Skeletal muscle cell (primary cell): Measurements from ENCODE around the gene SLF2.

Source experiments
- DNase-seq: peaks from one replicate; pipeline ENCODE4 v3.0.0-alpha.2; 2010; ENCODE audit warnings: low read depth
- H3K4me3 ChIP-seq: 2 replicates; pipeline ENCODE4 v1.5.1; 2011; ENCODE audit warnings: low read depth, mild to moderate bottlenecking, control low read depth, low read length, moderate library complexity

SLF2 gene

GRCh38 chr10:101005869-101006567, 93.3 kb downstream of the SLF2 start:
- no peak for DNase-seq
- H3K4me3 ChIP-seq: no peak overlapping the region

- DNase-seq: no peak
- H3K4me3 ChIP-seq: no peak overlapping the region
Observed at GRCh38 chr10:101006593-101007098, 93.9 kb downstream of the SLF2 start.

DNA sequence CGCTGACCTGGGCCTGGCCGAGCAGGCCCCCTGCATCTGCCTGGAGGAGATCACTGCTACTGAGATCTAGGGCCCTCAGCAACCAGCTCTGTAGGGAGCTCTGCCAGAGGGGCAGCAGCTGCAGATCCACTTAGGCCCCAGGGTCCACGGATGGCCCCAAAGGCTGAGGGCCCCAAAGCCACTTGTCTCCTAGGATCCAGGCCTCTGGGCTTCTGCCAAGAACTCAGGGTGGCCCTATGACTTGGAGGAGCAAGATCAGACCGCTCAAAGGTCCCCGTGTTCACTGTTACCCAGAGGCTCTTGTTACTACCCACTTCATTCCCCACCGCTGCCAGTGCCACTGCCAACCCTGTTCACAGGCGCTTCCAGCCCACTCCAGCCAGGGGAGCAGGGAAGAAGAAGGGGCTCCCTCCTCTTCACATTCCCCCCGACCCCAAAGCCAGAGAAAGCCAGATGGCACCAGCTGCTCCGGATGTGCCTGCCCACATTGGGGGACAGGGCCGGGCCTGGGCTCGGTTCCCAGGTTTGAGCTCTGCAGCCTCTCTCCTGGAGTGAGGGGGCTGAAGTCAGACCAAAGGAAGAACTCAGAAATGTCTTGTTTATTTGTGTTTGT, 94.4 kb downstream of the SLF2 start:
- DNase-seq: no peak
- H3K4me3 ChIP-seq: no peak overlapping the region

DNA sequence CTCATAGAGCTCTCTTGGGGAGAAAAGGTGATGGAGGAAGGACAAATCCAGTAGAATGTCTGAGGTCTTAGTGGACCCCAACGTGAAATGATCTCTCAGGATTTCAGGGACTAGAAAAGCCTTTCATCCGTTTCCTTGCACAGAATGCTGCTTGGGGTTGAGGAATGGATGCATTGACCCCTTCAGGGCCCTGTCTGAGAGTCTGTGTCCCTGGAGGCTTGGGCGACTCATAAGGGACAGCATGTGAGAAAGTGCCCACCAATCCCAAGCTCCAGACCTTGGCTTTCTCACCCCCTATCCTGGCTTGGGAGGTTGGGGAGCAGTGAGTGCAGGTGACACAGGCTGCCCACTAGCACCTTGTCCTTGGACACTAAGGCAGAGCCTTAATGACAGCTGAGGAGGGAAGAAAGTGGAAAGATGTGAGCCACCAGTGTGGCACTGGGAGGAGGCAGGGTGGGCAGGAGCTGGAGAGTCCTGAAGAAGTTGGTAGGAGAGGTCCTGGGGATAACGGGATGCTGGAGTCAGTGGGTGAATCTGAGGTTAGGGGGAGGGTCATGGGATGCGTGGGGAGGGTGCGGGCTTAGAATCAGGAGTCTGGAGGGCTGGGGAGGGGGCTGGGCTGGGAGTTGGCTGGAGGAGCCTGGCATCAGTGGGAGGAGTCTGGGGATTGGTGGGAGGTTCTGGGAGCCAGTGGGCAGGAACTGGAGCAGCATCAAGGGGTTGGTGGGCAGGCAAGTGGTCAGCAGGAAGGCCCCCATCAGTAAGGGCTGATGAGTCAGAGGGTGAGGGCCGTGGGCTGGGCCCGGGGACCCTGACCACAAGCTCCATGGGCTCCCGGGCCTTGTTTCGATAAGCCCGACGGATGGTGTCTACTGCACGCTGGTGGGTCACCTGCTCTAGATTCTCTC, 95.4 kb downstream of the SLF2 start:
- no peak overlapping the region for H3K4me3 ChIP-seq
- no peak for DNase-seq

DNA sequence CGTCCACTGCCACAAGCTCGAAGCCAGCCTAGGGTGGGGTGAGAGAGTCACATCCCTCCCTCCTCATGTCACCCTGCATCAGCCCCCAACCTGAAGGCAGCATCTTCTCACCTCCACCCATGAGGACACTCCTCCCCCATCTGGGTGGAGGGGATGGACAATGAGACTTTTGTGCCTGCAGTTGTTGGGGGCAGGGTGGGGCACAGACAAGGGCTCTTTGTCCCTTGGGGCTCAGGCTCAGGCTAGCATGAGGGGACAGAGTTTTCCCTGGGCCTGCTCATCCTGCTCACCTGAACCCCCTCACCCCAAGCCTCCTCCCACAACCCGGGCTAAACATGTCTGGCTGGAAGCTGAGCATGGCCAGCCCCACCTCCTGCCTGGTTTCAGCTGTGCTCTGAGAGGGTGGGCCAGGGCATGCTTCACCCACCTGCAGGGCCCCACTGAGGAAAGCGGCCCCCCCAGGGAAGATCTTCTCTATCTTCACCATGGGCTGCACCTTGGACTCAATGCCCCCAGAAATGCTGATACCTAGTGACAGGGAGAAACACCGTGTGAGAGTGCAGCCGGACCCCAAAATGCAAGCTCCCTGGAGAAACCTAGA, 96.2 kb downstream of the SLF2 start:
- no peak overlapping the region for H3K4me3 ChIP-seq
- DNase-seq: no peak

GRCh38 chr10:101010329-101010728, 97.6 kb downstream of the SLF2 start:
- no peak for DNase-seq
- no peak overlapping the region for H3K4me3 ChIP-seq

DNA sequence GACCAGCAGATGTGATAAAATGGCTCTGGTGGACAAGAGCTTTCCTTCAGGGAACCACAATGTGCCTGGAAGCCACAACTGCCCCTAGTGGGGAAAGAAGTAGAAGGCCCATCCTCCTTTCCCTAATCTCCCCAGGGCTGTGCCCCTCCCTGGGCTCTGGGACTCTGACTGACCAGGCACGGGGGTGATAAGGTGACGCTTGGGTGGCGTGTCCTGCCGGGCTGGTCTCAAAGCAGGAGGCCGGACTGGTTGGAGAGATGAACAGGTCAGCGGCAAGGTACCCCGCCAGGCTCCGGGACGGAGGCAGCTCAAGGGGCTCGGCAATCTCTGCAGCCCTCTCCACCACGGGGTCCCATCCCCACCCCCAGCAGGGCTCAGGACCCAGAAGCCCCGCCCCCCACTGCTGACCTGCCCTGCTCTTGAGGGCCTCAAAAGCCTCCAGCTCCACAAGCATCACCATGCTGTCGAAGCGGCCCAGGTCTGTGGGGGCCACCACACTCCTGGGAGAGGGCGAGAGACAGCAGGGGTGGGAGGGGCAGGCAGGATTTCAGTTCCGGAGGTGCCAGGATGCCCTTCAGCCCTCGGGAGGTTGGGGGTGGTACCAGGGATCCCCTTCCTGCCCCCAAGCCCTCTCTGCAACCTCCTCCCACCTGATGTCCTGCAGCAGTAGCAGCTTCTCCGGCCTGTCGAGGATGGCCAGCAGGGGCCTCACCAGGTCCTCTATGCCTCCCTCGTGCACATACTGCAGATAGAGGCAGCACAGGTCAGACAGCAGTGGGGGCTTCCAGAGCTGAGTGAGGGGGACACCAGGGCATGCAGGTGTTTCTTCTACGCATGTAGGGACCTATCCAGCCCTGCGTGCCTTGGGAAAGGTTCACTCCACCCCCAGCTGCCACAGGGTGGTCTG, 99.0 kb downstream of the SLF2 start:
- DNase-seq: no peak
- no peak overlapping the region for H3K4me3 ChIP-seq

DNA sequence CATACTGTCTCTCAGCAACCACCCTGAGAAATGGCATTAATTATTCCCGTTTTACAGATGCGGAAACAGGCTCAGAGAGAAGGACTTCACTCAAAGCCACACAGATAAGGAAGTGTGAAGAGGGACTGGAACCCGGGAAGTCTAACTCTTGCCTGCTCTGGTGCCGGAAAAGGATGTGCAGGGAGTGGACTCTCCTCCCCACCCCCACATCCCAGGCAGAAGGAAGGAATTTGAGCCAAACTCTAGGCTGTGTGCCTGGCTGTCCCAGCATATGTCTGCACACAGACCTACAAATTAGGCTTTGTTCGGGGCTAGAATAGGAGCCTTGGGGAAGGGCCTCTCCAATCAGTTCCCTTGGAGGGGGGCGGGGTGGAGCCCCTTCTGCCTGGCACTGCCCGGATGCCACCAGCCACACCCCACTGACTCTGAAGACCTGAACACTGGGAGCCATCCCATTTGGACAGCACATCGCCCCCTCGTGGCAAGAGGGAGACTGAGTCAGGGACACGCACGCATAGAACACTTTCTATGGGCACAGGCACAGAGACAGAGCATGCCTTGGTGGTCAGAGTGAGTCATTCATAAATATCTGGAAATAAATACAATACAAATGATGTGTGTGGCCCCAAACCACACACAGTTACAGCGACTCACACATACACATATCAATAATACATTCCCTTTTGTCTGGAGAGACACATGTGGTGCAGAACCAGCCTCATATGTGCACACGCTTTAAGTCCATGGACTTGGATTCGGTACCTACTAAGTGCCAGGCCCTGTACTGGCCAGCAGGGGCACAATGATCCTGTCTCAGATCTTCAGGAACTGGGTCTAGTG, 100.0 kb downstream of the SLF2 start:
- no peak for DNase-seq
- H3K4me3 ChIP-seq: no peak overlapping the region

GRCh38 chr10:101013365-101013825, 100.6 kb downstream of the SLF2 start:
- no peak overlapping the region for H3K4me3 ChIP-seq
- no peak for DNase-seq

DNA sequence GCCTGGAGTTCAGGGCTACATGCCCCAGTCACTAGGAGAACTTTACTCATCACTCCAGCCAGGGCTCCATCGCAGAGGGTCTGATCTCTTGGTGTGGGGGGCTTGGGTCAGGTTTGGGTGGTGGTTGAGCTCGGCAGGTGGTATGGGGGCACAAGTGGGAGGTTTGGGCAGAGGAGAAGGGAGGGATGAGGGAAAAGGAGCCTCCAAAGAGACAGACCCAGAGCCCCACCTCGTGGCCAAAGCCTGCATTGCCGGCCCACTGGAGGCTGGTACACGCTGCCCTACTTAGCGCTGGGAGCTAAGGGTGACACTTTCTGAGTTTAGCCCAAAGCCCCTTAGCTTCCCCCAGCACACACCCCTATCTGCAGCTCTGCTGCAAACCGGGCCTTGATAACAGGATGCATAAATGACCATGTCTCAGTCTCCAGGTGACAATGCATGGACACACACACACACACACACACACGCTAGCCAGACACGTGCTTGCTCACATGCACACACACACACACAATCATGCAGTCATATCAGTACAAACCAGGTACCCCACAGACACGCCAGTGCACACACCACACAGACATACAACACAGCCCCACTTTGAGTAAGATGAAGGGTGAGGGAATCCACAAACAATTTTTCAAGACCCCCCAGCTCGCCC, 101.6 kb downstream of the SLF2 start:
- no peak for DNase-seq
- no peak overlapping the region for H3K4me3 ChIP-seq
